HepG2 (cell line): ENCODE results near the gene HMGCS2.

ENCODE experiments used
- HIVEP1 ChIP-seq: sonication (generic); formaldehyde crosslinking; IDR thresholded peaks from 2 replicates; pipeline ENCODE4 v1.4.0; 2020; ENCODE audit warnings: mild to moderate bottlenecking, missing genetic modification reagents
- KLF16 ChIP-seq, 2 experiments: sonication (generic) in 1 of 2; formaldehyde crosslinking in 1 of 2; IDR thresholded peaks; 2 replicates each; pipeline versions ENCODE4 v1.6.1 to v1.8.0; 2016 to 2023; ENCODE audit warnings: missing genetic modification reagents in 2 of 2, missing compliant biosample characterization in 1 of 2
- SP2 ChIP-seq: sonication (generic); formaldehyde crosslinking; IDR thresholded peaks from 2 replicates; pipeline ENCODE4 v1.5.1; 2020; ENCODE audit warnings: mild to moderate bottlenecking, missing genetic modification reagents
- STAT5B ChIP-seq: sonication (generic); formaldehyde crosslinking; IDR thresholded peaks from 2 replicates; pipeline ENCODE4 v1.4.0; 2020; ENCODE audit warnings: missing genetic modification reagents
- ZFP1 ChIP-seq: IDR thresholded peaks from 2 replicates; pipeline ENCODE4 v1.6.1; 2016
- ZZZ3 ChIP-seq: sonication (generic); formaldehyde crosslinking; IDR thresholded peaks from 2 replicates; pipeline ENCODE4 v1.4.0; 2020; ENCODE audit warnings: missing genetic modification reagents, mild to moderate bottlenecking, borderline replicate concordance
- TF ChIP-seq, protein P1 (sequence below): fragments of 450-650 bp; IDR thresholded peaks from 2 replicates; pipeline ENCODE4 v1.6.1; 2017; ENCODE audit warnings: mild to moderate bottlenecking
- TF ChIP-seq, protein P2 (sequence below): sonication (generic); formaldehyde crosslinking; IDR thresholded peaks from 2 replicates; pipeline ENCODE4 v1.8.0; 2022; ENCODE audit warnings: mild to moderate bottlenecking, missing genetic modification reagents
- TF ChIP-seq, protein P3 (sequence below): sonication (generic); formaldehyde crosslinking; IDR thresholded peaks from 2 replicates; pipeline ENCODE4 v1.4.0; 2020; ENCODE audit warnings: missing genetic modification reagents

DNA sequence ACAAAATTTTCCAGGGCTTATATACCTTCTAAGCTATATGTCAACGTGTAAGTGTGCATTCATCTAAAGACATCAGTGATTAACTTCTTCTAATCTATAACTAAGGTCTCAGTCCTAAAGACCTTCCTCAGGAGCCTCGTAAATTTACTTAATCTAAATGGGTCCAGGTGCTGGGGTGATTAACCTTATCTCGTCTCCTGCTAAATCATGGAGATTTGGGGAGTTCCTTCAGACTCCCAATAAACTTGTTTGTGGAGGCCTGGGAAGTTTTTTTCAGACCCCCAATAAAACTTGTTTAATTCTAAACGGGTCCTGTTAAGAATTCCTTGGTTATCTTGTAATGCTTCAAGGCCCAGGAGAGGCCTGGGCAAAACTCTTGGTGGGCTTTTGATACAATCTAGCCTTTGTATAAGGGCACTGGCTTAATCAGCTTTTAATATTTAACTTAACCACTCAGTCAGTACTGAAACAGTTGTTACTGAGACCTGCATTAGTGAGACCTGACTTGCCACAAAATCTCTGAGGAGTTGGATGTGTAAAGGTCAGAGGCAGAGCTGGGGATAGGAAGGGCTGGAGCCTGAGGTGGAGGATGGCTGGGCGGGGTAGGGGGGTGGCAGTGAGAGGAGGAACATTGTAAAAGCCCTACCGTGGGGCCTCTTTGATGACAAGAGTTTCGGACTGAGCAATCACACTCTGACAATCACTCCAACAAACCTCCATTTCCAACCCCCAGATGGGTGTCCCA is 6.2 kb upstream of the HMGCS2 start:
- TF ChIP-seq HIVEP1 (no peak), STAT5B (CRISPR knock-in tag) (no peak), ZZZ3 (CRISPR knock-in tag) (no peak), ZFP1 (CRISPR knock-in tag) (no peak), SP2 (CRISPR knock-in tag) (no peak), KLF16 (CRISPR knock-in tag; IDR thresholded peaks at IDR 0.05) (no peak)
- TF ChIP-seq, protein P1, sequence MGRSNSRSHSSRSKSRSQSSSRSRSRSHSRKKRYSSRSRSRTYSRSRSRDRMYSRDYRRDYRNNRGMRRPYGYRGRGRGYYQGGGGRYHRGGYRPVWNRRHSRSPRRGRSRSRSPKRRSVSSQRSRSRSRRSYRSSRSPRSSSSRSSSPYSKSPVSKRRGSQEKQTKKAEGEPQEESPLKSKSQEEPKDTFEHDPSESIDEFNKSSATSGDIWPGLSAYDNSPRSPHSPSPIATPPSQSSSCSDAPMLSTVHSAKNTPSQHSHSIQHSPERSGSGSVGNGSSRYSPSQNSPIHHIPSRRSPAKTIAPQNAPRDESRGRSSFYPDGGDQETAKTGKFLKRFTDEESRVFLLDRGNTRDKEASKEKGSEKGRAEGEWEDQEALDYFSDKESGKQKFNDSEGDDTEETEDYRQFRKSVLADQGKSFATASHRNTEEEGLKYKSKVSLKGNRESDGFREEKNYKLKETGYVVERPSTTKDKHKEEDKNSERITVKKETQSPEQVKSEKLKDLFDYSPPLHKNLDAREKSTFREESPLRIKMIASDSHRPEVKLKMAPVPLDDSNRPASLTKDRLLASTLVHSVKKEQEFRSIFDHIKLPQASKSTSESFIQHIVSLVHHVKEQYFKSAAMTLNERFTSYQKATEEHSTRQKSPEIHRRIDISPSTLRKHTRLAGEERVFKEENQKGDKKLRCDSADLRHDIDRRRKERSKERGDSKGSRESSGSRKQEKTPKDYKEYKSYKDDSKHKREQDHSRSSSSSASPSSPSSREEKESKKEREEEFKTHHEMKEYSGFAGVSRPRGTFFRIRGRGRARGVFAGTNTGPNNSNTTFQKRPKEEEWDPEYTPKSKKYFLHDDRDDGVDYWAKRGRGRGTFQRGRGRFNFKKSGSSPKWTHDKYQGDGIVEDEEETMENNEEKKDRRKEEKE: no peak
- TF ChIP-seq, protein P2, sequence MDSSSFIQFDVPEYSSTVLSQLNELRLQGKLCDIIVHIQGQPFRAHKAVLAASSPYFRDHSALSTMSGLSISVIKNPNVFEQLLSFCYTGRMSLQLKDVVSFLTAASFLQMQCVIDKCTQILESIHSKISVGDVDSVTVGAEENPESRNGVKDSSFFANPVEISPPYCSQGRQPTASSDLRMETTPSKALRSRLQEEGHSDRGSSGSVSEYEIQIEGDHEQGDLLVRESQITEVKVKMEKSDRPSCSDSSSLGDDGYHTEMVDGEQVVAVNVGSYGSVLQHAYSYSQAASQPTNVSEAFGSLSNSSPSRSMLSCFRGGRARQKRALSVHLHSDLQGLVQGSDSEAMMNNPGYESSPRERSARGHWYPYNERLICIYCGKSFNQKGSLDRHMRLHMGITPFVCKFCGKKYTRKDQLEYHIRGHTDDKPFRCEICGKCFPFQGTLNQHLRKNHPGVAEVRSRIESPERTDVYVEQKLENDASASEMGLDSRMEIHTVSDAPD: no peak
- TF ChIP-seq, protein P3, sequence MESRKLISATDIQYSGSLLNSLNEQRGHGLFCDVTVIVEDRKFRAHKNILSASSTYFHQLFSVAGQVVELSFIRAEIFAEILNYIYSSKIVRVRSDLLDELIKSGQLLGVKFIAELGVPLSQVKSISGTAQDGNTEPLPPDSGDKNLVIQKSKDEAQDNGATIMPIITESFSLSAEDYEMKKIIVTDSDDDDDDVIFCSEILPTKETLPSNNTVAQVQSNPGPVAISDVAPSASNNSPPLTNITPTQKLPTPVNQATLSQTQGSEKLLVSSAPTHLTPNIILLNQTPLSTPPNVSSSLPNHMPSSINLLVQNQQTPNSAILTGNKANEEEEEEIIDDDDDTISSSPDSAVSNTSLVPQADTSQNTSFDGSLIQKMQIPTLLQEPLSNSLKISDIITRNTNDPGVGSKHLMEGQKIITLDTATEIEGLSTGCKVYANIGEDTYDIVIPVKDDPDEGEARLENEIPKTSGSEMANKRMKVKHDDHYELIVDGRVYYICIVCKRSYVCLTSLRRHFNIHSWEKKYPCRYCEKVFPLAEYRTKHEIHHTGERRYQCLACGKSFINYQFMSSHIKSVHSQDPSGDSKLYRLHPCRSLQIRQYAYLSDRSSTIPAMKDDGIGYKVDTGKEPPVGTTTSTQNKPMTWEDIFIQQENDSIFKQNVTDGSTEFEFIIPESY (CRISPR knock-in tag): no peak
